Glutamatergic neuron (in vitro differentiated cells): ENCODE data around the gene TNNC2. TPM values are rescaled to one million over a fixed set of nuclear protein-coding genes. Genes with fewer than 3 reads are reported as not detected.
"Not testable (repeated sequence)": the region's sequence is repeated elsewhere in the genome, so short reads cannot be mapped to it uniquely, and the experiment has no call there.

ENCODE experiments used
- DNase-seq: peaks from one replicate; pipeline ENCODE4 v3.0.0; 2022
- H3K27ac Mint-ChIP-seq: one replicate; pipeline ENCODE4 v1.8.0; 2020; ENCODE audit warnings: mild to moderate bottlenecking, mixed read lengths, inconsistent platforms; ENCODE audit not compliant: unreplicated experiment
- H3K27me3 Mint-ChIP-seq: one replicate; pipeline ENCODE4 v1.8.0; 2020; ENCODE audit warnings: mild to moderate bottlenecking, moderate library complexity, mixed read lengths, inconsistent platforms; ENCODE audit not compliant: unreplicated experiment
- H3K36me3 Mint-ChIP-seq: one replicate; pipeline ENCODE4 v1.8.0; 2020; ENCODE audit warnings: mild to moderate bottlenecking, mixed read lengths, inconsistent platforms; ENCODE audit not compliant: unreplicated experiment
- H3K4me1 Mint-ChIP-seq: one replicate; pipeline ENCODE4 v1.8.0; 2020; ENCODE audit warnings: mild to moderate bottlenecking, low read depth, mixed read lengths, inconsistent platforms; ENCODE audit not compliant: unreplicated experiment
- H3K4me3 Mint-ChIP-seq: one replicate; pipeline ENCODE4 v1.8.0; 2020; ENCODE audit warnings: mild to moderate bottlenecking, mixed read lengths, inconsistent platforms; ENCODE audit not compliant: unreplicated experiment
- H3K9me3 Mint-ChIP-seq: one replicate; pipeline ENCODE4 v1.8.0; 2020; ENCODE audit warnings: mild to moderate bottlenecking, moderate library complexity, mixed read lengths, inconsistent platforms; ENCODE audit not compliant: unreplicated experiment
- CTCF ChIP-seq: fragments of 200-600 bp; sonication (generic); IDR thresholded peaks from one replicate; pipeline ENCODE4 v1.5.0; 2021; ENCODE audit not compliant: partially characterized antibody, unreplicated experiment
- total RNA-seq: library from RNA; stranded (reverse); fragmentation: NEBNext Ultra II Directional; extraction: Animal tissue kit (Norgen Biotek cat#: 25700); gene quantifications from one replicate; pipeline ENCODE4 v1.2.1, GENCODE V29; 2021; ENCODE audit not compliant: unreplicated experiment

Gene TNNC2
- total RNA-seq, 1 donor from 2014 or later, result 0.64 TPM

- Mint-ChIP-seq H3K4me1 (no peaks in the 10 kb centered on the region), H3K36me3 (no peaks in the 10 kb centered on the region)
- no peak for DNase-seq
Measured at GRCh38 chr20:45801851-45802250, 25.3 kb downstream of the TNNC2 start.

GRCh38 chr20:45798935-45799642 is 28.0 kb downstream of the TNNC2 start:
- Mint-ChIP-seq H3K27me3 (peaks cover 3% of the 10 kb centered on the region), H3K27ac (peak overlapping the region; percentile 40), H3K9me3 (no peaks in the 10 kb centered on the region), H3K36me3 (no peaks in the 10 kb centered on the region), H3K4me3 (no peak overlapping the region), H3K4me1 (no peaks in the 10 kb centered on the region)
- peak; percentile 54 for TF ChIP-seq CTCF
- DNase-seq, result peak; percentile 70

More at GRCh38 chr20:45801851-45802250, 25.3 kb downstream of the TNNC2 start:
- no peak for TF ChIP-seq CTCF
- Mint-ChIP-seq H3K27me3 (peaks cover 3% of the 10 kb centered on the region), H3K27ac (no peak overlapping the region), H3K4me3 (no peak overlapping the region), H3K9me3 (no peaks in the 10 kb centered on the region)

GRCh38 chr20:45797955-45798354 is 29.2 kb downstream of the TNNC2 start:
- not testable (repeated sequence) for H3K36me3 Mint-ChIP-seq, H3K4me1 Mint-ChIP-seq, H3K9me3 Mint-ChIP-seq, DNase-seq, H3K27ac Mint-ChIP-seq, H3K27me3 Mint-ChIP-seq, H3K4me3 Mint-ChIP-seq

- not testable (repeated sequence) for H3K36me3 Mint-ChIP-seq, H3K4me1 Mint-ChIP-seq, H3K4me3 Mint-ChIP-seq, H3K27me3 Mint-ChIP-seq, H3K9me3 Mint-ChIP-seq, H3K27ac Mint-ChIP-seq, DNase-seq
Measured at GRCh38 chr20:45797510-45797909, 29.6 kb downstream of the TNNC2 start.

- no peak overlapping the region for H3K4me3 Mint-ChIP-seq
- no peak for TF ChIP-seq CTCF
Measured at GRCh38 chr20:45796337-45797065, 30.6 kb downstream of the TNNC2 start.

More at GRCh38 chr20:45796337-45797065, 30.6 kb downstream of the TNNC2 start:
- no peak for DNase-seq
- Mint-ChIP-seq H3K4me1 (peaks cover 7% of the 10 kb centered on the region), H3K27ac (no peak overlapping the region), H3K9me3 (no peaks in the 10 kb centered on the region), H3K27me3 (peaks cover 2% of the 10 kb centered on the region), H3K36me3 (no peaks in the 10 kb centered on the region)
